ENCODE results near the gene ALG9. TPM values are rescaled to one million over a fixed set of nuclear protein-coding genes. Genes with fewer than 3 reads are reported as not detected.

ALG9 gene
- total RNA-seq, 4 donors from 2014 or later = 18.4 to 24.1 (median 22.1) TPM

DNA sequence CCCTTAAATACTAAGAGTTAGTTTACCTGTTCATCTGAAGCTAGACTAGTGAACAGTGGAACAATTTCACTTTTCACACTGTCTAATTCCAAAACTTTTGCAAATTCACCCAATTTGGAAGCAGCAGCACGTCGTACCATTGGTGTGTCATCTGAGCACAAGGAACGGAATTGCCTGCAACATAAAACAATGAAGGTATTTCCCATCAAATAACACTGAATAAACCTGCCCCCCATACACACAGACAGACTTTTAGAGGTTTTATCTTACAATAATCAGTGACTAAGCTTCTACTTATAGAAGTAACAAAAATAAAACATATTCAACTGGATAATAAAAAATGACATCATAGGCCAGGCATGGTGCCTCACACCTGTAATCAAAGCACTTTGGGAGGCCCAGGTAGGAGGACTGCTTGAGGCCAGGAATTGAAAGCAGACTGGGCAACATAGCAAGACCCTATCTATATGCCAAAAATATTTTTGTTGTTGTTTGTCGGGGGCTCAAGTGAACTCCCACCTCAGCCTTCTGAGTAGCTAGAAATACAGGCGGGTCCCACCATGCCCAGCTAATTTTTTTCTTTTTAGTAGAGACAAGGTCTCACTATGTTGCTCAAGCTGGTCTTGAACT, 111.5 kb downstream of the ALG9 start:
- peaks cover 15 to 26% (median 24%) of the 10 kb centered on the region in 4 donors for H3K4me1 ChIP-seq
- H3K9me3 ChIP-seq = no peaks in the 10 kb centered on the region
- peaks cover 36 to 98% (median 78%) of the 10 kb centered on the region in 4 donors for H3K36me3 ChIP-seq
- TF ChIP-seq POLR2A (IDR thresholded peaks at IDR 0.05; ENCODE audit: low read depth) = no peak
- TF ChIP-seq EP300 (IDR thresholded peaks at IDR 0.05) = no peak
- TF ChIP-seq POLR2AphosphoS5 (IDR thresholded peaks at IDR 0.05) = no peak
- TF ChIP-seq CTCF (IDR thresholded peaks at IDR 0.05) = no peak
- H3K27ac ChIP-seq (replicated peaks in 1 of 4) = peak overlapping the region in 2 of 4 donors; percentile 2 to 20
- WGBS = 73% methylated on average over 5 of the region's 5 CpGs
- no peaks in the 10 kb centered on the region for H3K27me3 ChIP-seq
- H3K4me3 ChIP-seq = no peak overlapping the region
- no peak for DNase-seq (ENCODE audit: extremely low spot score)
- intact Hi-C loops (cut with DNase I) = no loop called here

GRCh38 chr11:111759376-111759775, 112.0 kb downstream of the ALG9 start:
- DNase-seq (ENCODE audit: extremely low spot score) = no peak
- Histone ChIP-seq H3K36me3 (peaks cover 41 to 100% (median 82%) of the 10 kb centered on the region in 4 donors), H3K9me3 (no peaks in the 10 kb centered on the region), H3K27me3 (no peaks in the 10 kb centered on the region), H3K4me1 (peaks cover 11 to 21% (median 19%) of the 10 kb centered on the region in 4 donors), H3K4me3 (no peak overlapping the region), H3K27ac (replicated peaks in 1 of 4) (peak overlapping the region in 2 of 4 donors; percentile 13 to 20)
- TF ChIP-seq POLR2AphosphoS5 (IDR thresholded peaks at IDR 0.05) (no peak), EP300 (IDR thresholded peaks at IDR 0.05) (no peak), POLR2A (IDR thresholded peaks at IDR 0.05; ENCODE audit: low read depth) (no peak), CTCF (IDR thresholded peaks at IDR 0.05) (no peak)
- intact Hi-C loops (cut with DNase I) = no loop called here

- intact Hi-C loops (cut with DNase I) = no loop called here
- no peak overlapping the region for H3K27ac ChIP-seq (replicated peaks in 1 of 4)
- H3K27me3 ChIP-seq = no peaks in the 10 kb centered on the region
- no peak for TF ChIP-seq CTCF (IDR thresholded peaks at IDR 0.05)
- TF ChIP-seq POLR2AphosphoS5 (IDR thresholded peaks at IDR 0.05) = no peak
- no peak for TF ChIP-seq POLR2A (IDR thresholded peaks at IDR 0.05; ENCODE audit: low read depth)
- no peak for TF ChIP-seq EP300 (IDR thresholded peaks at IDR 0.05)
- no peak overlapping the region for H3K4me3 ChIP-seq
- no peaks in the 10 kb centered on the region for H3K9me3 ChIP-seq
- WGBS = 93% methylated on average over 6 of the region's 6 CpGs
- H3K36me3 ChIP-seq = peaks cover 52 to 100% (median 88%) of the 10 kb centered on the region in 4 donors
- peaks cover 0 to 11% (median 0%) of the 10 kb centered on the region in 4 donors for H3K4me1 ChIP-seq
- DNase-seq (ENCODE audit: extremely low spot score) = no peak
Observed at GRCh38 chr11:111756097-111756496, 115.3 kb downstream of the ALG9 start.

- H3K4me1 ChIP-seq = peaks cover 11 to 28% (median 17%) of the 10 kb centered on the region in 4 donors
- H3K36me3 ChIP-seq = peaks cover 20 to 96% (median 70%) of the 10 kb centered on the region in 4 donors
- intact Hi-C loops (cut with DNase I) = no loop called here
- no peak overlapping the region for H3K4me3 ChIP-seq
- TF ChIP-seq POLR2AphosphoS5 (IDR thresholded peaks at IDR 0.05) = no peak
- no peak for TF ChIP-seq POLR2A (IDR thresholded peaks at IDR 0.05; ENCODE audit: low read depth)
- TF ChIP-seq EP300 (IDR thresholded peaks at IDR 0.05) = no peak
- no peak for TF ChIP-seq CTCF (IDR thresholded peaks at IDR 0.05)
- no peak for DNase-seq (ENCODE audit: extremely low spot score)
- no peak overlapping the region for H3K27ac ChIP-seq (replicated peaks in 1 of 4)
- H3K9me3 ChIP-seq = no peaks in the 10 kb centered on the region
- no peaks in the 10 kb centered on the region for H3K27me3 ChIP-seq
Observed at GRCh38 chr11:111749646-111750045, 121.7 kb downstream of the ALG9 start.

All from esophagus muscularis mucosa (tissue), 4 donors.